GM21528 (cell line): ENCODE results near the gene TRNT1.

Experiments
- ATAC-seq: cut with Tn5 transposase; IDR thresholded peaks from one replicate; pipeline ENCODE4 v1.9.1; 2021; ENCODE audit warnings: mild to moderate bottlenecking, moderate library complexity; ENCODE audit not compliant: unreplicated experiment, low FRiP score

Gene TRNT1

GRCh38 chr3:3126477-3127431 lies at the start of gene TRNT1:
TSS of gene TRNT1 (plus strand) at chr3:3126940. CDS start at chr3:3129041, 2,101 bp downstream.
- ATAC-seq: peak; percentile 97

DNA sequence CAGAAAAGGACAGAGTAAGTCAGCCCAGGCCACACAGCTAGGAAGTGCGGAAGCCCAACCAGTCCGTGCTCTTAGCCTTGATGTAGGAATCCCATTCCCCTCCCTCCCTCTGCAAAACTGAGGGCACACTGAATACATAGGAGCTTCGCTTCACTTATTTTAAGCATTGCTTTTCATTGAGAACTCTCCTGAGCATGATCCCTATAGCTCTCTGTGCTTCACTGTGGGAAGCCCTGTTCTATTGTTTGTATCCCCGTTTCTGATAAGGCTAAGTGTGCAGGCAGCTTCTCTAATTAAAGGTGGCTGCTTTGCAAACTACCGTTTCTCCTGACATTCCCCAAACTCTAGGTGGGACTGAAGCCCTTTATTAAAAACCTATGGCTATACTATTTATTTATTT lies 46.4 kb upstream of the TRNT1 start:
- ATAC-seq: no peak

DNA sequence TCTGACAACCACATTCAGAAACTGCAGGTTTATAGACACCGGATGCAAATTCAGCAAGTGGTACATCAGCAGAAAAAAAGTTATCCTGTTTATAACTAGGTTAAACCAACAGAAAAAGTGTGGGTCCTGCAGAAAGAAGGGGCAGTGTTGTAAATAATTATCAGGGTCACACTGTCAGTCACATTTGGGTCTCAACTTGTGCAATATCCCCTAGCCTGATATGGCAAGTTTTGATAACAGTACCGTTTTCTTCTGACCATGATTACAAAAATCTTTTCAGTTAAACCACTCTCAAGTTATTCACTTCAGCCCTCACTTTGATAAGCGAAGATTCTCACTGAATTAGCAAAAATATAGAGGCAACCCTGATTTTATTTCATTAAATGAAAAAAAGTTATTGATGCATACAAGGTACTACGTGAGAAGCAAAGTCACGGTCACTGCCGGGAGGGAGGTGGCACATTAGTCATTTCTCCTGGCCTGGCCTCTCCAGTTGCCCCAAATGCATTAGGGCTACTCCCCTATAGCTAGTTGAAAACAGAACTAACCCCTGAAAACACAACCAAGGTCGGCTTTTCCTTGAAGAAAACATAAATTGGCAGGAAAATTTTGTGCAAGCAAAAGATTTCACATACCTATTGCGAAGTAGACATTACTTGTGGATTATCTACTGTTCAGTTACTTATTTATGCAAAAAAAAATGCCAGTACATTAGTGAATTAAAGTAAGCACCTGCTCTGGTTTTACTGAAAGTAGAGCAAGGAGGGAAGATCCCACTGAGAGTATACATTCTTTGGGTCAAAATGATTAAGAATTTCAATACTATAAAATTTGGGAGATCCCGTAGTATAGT lies 45.1 kb upstream of the TRNT1 start:
- peak; percentile 57 for ATAC-seq

- ATAC-seq: peak; percentile 89
Measured at GRCh38 chr3:3082234-3082924, 44.4 kb upstream of the TRNT1 start.

GRCh38 chr3:3084890-3085289 lies 41.9 kb upstream of the TRNT1 start:
- no peak for ATAC-seq

GRCh38 chr3:3085782-3086181 lies 41.0 kb upstream of the TRNT1 start:
- ATAC-seq: no peak

DNA sequence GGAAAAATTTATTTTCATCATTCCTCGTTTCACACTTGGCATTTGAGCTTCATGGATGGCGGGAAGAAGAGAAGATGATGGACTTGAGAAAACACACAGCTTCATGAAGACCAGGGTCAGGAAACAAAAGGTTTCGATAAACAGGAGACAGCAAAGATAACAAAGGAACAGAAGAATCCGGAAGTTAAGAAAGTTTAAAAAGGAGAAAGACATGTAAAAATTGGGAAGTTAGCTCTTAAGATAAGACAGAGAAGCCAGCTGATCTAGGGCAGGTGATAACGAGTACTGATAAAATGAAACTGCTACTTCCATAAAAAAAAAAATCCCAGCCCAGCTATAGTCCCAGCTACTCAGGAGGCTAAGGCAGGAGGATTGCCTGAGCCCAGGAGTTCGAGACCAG lies 40.5 kb upstream of the TRNT1 start:
- no peak for ATAC-seq

DNA sequence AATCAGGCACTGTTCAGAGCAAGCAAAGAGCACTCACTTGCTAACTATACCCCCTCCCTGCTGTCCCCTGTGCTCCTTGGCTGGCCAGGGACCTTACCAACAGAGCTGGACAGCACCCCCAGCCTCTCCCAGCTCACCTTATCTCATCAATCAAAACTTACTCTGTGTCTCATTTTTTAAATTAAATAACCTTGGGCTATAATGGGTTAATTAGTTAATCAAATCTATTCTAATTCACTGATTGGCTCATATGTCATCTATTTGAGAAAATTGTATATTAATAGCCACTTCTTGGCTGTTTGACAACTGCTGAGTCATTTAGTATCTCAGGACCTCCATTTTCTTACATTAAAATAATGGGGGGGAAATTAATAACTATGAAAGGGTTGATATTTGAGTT lies 39.5 kb upstream of the TRNT1 start:
- ATAC-seq: no peak

- ATAC-seq: no peak
Measured at GRCh38 chr3:3087716-3088465, 38.8 kb upstream of the TRNT1 start.

- ATAC-seq: peak; percentile 99
Measured at GRCh38 chr3:3089017-3089416, 37.7 kb upstream of the TRNT1 start.

DNA sequence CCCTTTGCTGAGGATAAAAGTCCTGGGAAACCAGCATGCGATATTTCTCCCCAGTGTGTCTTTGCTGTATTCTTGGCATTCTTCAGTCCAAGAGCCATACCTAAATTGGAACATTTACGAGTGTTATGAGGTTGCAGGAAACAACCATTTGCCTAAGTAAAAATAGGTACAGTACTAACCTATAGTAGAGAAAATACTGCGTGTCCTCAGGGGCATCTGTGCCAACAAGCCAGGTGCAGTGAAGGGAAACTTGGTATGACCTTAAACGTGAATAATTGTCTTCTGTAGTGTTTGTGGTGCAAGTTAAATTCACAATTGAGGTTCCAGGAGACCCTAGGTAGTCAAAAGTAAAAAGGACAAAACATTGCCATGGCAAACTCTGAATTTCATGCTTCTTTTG lies 28.8 kb upstream of the TRNT1 start:
- ATAC-seq: no peak

DNA sequence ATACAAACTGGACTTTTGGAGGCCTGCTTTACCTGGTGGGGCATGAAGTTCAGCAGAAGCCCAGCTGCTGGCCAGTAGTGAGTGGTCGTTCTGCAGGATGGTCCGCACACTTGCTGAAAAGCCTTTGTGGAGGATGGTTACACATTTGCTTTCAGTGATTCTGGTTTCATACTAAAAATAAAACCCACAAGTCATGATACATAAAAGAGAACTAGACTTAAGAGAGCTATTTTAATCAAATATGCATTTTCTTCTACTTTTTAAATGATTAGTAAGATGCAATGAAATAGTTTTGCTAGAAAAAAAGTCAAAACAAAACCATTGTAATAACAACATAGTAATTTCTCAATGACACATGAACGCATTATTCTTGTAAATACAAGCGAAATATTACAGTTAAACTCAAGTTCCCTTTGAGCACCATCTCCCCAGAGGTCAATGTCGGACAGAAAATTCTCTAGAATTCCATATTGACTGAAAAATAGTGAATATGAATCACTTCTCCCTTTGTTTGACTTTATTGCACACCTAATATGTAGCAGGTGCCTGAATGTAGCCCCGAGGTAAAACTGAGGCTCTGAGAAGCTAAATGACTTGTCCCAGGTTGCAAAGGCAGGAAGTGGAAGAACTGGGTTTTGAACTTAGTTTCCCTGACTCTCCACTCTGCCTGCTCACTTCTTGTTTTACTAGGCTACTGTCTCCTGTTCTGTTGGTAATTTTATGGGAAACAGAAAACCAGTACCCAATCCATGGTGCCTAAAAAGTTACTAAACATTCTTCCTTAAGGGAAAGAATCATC lies 24.9 kb upstream of the TRNT1 start:
- peak; percentile 70 for ATAC-seq

DNA sequence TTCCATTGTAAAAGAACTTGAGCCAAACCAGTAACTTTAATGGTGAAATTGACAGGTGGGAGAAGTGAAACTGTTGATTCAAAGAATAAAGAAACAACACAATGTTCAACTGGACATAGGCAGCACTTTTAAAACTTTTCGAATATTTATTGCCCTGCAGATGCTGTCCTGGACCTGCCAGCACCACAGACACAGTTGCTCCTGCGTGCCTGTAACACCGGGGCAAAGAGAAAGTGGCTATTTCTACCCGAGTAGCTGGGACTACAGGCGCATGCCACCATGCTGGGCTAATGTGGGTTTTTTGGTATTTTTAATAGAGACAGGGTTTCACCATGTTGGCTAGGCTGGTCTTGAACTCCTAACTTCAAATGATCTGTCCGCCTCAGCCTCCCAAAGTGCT lies 24.0 kb upstream of the TRNT1 start:
- no peak for ATAC-seq

DNA sequence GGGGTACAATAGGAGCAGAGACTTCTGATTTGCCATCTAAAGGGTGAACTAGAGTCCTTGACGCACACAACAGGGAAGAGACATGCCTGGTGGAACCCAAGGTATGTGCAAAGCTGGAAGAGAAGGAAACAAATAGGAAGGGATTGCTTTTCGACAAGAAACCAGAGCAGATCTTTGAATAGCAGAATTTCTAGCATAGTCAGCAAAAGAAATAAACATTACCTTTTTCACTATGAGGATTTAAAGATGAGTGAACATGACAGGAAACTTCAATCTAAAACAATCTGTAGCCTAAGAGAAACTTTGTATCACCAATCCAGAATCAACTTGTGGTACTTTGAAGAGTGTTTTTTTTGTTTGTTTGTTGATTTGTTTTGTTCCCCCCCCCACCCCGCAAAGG lies 21.5 kb upstream of the TRNT1 start:
- ATAC-seq: no peak

- ATAC-seq: no peak
Measured at GRCh38 chr3:3105815-3106214, 20.9 kb upstream of the TRNT1 start.

DNA sequence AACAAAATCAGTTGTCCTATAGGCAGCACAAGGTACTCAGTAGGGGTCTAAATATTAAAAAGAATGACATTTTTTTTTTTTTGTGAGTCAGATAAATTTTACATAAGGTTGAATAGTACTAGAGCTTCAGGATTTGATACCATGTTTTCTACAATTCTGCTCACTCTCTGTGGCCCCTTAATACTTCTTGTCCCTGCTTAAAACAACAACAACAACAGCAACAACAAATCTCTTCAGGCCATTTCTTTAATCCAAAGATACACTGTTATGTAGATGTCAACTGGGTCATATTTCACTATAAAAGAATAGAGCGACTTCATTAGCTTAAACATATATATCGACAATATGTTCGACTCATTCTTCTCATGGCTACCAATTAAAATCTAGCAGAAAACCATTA lies 19.6 kb upstream of the TRNT1 start:
- no peak for ATAC-seq

DNA sequence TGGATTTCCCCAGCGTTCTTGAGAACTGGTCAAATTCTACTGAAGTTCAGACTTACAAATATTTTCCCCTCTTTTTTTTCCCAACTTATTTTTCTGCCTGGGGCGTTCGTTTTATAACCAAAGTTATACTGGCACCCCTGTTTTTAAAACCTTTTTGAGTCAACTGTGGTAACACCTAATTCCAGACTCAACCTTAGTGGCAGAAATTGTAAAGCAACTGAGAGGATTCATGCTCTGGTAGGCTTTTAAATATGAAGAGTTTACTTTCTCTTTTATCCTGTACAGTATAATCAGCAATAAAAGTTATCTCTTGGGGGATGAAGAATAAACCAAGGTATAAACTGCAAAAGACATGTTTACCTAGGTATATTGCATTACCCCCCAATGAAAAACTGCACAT lies 18.9 kb upstream of the TRNT1 start:
- no peak for ATAC-seq

GRCh38 chr3:3109407-3110298 lies 17.1 kb upstream of the TRNT1 start:
- peak; percentile 84 for ATAC-seq
